GM18505 (cell line): ENCODE results near the gene AASDHPPT.
"Not testable (repeated sequence)": the region's sequence is repeated elsewhere in the genome, so short reads cannot be mapped to it uniquely, and the experiment has no call there.

Experiments used
- ATAC-seq: cut with Tn5 transposase; IDR thresholded peaks from one replicate; pipeline ENCODE4 v1.9.1; 2021; ENCODE audit not compliant: unreplicated experiment
- POLR2A ChIP-seq: IDR thresholded peaks from 4 replicates; pipeline ENCODE4 v1.6.1; 2011; ENCODE audit warnings: borderline replicate concordance; ENCODE audit not compliant: insufficient read depth, insufficient read length; ENCODE audit errors: extremely low read depth

Gene AASDHPPT, protein sequence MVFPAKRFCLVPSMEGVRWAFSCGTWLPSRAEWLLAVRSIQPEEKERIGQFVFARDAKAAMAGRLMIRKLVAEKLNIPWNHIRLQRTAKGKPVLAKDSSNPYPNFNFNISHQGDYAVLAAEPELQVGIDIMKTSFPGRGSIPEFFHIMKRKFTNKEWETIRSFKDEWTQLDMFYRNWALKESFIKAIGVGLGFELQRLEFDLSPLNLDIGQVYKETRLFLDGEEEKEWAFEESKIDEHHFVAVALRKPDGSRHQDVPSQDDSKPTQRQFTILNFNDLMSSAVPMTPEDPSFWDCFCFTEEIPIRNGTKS

DNA sequence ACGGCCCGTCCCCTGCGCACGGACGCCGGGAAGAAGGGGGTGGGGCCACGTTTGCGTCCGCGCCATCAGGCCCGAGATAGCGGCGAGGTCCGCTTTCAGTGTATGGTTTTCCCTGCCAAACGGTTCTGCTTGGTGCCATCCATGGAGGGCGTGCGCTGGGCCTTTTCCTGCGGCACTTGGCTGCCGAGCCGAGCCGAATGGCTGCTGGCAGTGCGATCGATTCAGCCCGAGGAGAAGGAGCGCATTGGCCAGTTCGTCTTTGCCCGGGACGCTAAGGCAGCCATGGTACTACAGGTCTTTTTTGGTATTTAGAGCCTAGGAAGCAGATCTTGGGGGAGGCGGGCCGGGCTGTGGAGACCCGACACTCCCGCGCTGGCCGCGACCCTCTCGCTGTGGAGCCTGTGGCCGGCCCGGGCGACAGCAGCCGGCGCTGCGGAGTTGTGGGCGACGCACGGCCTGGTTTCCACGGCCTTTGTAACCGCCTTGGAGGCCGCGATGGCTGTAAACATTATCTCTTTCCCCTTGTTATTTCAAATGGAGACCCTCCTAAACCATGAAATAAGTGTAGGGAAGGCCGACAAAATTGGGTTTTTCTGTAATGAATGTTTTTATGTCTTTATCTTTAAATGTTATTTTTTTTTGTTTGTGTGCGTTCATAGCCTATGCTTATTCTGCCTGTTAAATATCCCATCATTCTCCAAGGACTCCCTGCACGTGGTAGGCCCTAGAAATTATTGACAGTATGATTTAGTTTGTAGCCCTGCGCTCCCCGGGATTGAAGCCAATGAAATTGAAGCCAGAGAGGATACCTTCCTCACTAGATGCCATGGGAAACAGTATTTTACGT, at the start of gene AASDHPPT:
AASDHPPT (plus strand) TSS at position 54 of the 847 bp plus-strand sequence; CDS start at position 103, 49 bp downstream.
- TF ChIP-seq POLR2A: peak; percentile 83
- ATAC-seq: peak; percentile 22

DNA sequence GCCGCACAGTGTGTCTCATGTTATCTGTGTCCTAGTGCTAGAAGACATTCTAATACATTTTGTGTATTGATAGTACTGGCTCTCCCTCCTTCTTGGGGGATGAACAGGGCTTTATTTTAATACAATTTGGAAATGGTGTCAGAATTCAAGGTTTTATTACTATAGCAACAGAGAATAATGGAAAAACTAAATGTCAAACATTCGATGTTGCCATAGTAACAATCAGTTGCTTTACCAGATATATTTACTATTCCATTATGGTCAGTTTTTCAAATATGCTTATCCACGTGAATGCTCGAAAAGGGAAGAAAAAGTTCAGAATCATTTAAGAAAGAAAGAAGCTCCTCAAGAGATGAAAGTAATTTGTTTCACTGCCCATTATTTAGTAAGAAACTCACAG, 46.9 kb upstream of the AASDHPPT start:
- ATAC-seq: no peak
- TF ChIP-seq POLR2A: no peak

DNA sequence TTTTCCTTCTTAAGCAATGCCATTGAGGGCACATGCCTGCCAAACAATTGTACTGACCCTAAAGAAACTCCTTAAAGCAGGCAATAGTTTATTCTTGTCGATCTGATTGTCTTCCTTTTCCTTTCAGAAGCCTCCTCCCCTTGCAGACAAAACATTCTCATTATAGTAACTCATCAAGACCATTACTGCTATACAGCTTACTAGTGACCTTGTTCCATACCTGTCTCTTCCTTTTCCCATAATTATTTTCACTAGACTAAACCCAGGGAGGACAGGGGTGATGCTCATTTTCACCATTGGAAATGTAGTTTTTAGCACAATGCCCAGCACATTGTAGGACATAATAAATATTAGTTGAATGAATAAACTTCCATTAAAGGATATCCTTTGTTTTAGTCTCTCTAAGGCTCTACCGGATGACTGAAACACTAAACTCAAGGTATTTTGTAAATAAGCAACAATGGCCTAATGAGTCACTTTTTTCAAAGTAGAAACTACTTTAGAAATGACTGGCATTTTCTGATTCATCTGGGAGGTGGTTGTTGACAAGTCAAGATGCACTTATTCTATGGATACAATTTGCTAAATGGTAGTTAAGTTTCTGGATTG, 46.2 kb upstream of the AASDHPPT start:
- no peak for TF ChIP-seq POLR2A
- peak; percentile 50 for ATAC-seq

DNA sequence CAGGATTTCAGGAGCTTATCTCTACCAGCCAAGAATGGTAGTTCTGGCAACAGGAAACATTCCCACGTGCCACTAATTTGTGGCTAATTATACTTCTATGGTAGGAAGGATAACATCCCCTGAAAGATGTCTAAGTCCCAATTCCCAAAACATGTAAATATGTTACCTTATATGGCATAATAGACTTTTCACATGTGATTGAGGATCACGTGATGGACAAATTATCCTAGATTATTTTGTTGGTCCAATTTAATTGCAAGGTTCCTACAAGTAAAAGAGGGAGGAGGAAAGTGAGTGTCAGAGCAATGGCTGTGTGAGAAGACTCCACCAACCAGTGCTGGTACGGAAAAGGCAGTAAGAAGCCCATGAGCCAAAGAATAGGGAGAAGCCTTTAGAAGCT, 45.5 kb upstream of the AASDHPPT start:
- ATAC-seq: no peak
- no peak for TF ChIP-seq POLR2A

DNA sequence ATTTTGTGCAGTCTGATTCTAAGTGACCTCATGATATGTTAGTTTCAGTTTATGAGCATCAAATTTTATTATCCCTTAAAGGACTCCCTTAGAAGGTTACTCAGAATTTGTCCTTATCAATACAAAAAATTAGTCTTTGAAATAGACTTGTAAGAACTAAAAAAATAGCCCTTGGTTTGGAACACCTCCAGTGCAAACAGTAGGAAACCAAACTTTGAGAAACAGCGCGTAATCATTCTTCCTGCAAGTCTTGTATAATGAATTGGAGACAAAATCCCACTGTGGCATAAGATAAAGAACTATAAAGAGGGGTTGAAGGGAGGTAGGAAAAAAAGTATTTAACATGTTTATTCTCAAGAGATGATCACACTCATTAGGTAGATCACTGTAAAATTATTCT, 44.6 kb upstream of the AASDHPPT start:
- ATAC-seq: no peak
- no peak for TF ChIP-seq POLR2A

DNA sequence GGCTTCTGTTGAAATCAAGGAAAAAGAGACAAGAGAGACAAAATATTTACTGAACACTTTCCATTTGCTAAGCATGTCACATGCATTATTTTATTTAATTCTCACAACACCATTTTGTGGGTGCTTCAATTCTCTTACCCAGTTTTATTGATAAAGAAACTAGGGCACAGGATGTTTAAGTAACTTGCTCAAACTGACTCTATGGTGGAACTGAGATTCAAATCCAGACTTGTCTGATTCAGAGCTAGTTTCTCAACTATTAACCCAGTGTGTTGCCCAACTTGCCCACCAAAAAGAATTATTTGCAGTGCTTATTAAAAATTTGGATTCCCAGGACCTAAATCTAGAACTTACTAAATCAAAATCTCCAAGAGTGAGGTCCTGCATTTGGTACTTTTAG, 33.9 kb upstream of the AASDHPPT start:
- no peak for ATAC-seq
- TF ChIP-seq POLR2A: no peak

DNA sequence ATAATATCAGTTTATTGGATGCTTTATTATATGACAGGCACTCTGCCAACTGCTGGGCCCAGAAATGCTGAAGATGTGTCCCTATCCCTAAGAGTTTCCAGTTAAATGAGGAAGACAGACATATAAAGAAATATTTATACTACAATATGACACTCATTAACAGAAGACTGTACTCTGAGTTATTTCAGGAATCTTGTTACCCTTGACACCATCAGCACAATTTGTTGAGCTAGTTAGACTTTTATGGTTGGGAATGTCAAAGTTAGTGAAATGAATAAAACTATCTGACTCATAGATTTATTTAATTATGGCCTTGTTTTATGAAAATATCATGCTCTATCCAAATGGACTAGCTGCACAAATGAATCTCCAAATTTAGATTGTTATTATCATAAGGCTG, 29.8 kb upstream of the AASDHPPT start:
- no peak for ATAC-seq
- no peak for TF ChIP-seq POLR2A

DNA sequence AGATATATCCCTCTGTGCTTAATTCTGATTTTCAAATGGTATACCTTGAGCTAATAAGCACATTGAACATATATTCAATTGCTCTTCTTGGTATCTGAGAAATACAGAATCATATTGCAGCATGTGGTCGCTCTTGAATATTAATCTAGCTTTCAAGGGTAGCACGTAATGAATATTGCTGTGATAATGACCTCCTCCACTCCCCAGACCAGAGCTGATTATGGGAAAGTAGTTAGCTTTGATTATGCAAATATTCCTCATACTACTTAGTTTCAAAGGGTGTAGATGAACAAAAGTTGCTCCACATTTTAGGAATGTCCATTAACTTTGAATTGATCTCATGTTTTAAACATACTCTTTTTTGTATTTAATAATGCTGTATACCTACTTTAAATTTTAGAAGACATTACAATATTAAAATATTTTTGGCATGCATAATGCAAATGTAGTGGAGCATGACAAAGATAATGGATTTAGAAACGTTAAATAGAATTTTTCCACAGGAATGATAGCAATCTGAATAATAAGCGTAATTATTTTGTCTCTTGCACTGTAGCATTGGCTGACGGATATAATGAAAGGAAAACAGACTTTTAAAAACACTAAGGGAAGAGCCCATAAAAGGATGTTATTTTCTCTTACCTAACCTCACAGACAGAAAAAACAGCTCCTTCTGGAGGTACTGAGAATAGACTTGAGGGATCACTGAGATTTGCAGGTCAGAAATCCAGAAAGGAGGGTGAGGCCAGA, 27.6 kb upstream of the AASDHPPT start:
- ATAC-seq: no peak
- TF ChIP-seq POLR2A: no peak

DNA sequence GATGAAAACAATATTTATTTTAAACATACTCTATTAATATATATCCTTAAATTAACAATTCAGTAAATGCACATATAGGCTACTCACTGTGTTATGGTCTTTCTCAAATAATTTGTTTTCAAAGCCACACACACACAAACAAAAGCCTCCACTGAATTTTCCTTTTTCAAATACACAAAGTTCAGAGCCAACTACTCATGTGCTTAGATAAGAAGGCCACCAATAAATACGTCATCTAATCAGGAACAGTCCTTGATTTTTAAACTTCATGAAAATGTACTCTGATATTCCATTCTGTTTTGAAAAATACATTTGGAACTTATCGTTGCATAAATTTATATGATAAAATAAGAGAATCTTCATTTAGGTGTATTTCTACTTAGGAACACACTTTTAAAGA, 26.4 kb upstream of the AASDHPPT start:
- no peak for TF ChIP-seq POLR2A
- no peak for ATAC-seq

DNA sequence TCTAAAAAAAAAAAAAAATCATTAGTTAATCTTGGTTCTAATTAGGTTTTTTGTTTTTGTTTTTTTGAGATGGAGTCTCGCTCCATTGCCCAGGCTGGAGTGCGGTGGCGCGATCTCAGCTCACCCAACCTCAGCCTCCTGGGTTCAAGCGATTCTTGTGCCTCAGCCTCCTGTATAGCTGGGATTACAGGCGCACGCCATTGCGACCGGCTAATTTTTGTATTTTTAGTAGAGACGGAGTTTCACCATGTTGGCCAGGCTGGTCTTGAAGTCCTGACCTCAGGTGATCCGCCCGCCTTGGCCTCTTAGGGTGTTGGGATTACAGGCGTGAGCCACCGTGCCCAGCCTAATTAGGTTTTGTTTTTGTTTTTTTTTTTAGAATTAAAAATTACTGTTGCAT, 19.1 kb upstream of the AASDHPPT start:
- not testable (repeated sequence) for ATAC-seq

DNA sequence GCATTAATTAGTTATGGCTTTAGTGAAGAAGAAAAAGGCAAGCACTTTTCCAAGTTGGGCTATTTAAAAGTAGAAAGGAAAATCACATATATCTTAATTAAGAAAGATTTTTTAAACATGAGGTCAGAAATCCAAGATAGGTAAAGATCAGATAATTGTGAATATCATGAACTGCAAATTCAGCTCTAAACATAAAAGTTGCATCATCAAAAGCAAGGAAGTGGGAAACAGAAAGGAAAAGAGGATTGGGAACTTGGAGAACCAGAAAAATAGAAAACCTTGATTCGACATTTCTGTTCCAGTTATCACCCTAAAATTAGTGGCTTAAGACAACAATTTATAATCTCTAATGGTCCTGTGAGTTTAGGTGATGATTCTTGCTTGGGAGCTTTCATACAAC, 17.8 kb upstream of the AASDHPPT start:
- TF ChIP-seq POLR2A: no peak
- no peak for ATAC-seq

DNA sequence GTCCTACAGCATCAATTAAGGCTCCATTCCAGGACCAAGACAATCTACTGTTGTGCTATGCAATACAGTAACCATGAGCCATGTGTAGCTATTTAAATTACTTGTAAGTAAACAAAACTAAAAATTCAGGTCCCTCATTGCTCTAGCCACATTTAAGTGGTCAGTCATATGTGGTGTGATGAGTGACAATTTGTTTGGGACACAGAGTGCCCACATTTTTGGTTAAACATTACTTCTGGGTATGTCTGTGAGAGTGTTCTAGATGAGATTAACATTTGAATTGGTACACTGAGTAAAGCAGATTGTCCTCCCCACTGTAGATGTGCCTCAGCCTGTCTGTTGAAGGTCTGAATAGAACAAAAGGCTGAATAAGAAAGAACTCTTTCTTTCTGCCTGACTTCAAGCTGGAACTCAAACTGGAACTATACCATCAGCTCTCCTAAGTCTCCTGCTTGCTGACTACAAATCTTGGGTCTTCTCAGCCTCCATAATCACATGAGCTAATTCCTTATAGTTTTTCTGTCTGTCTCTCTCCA, 16.1 kb upstream of the AASDHPPT start:
- TF ChIP-seq POLR2A: no peak
- no peak for ATAC-seq
